GM12878 (cell line): Measurements from ENCODE around the gene PRDM16. TPM values are rescaled to one million over a fixed set of nuclear protein-coding genes. Genes with fewer than 3 reads are reported as not detected.

Source experiments
- EZH2 ChIP-seq: IDR thresholded peaks from 2 replicates; pipeline ENCODE4 v1.6.1; 2012; ENCODE audit warnings: low read depth, mild to moderate bottlenecking, control low read depth, inconsistent platforms, low read length, borderline replicate concordance; ENCODE audit not compliant: control insufficient read depth
- IRF4 ChIP-seq: IDR thresholded peaks from 2 replicates; pipeline ENCODE4 v1.6.1; 2011; ENCODE audit warnings: low read depth, low read length
- KLF5 ChIP-seq: fragments of 450-650 bp; IDR thresholded peaks from 2 replicates; pipeline ENCODE4 v1.6.1; 2014; ENCODE audit warnings: mild to moderate bottlenecking; ENCODE audit not compliant: partially characterized antibody
- NR2C1 ChIP-seq: fragments of 450-650 bp; IDR thresholded peaks from 2 replicates; pipeline ENCODE4 v1.6.1; 2017; ENCODE audit warnings: antibody characterized with exemption, mild to moderate bottlenecking, moderate library complexity
- RAD51 ChIP-seq: fragments of 450-650 bp; IDR thresholded peaks from 2 replicates; pipeline ENCODE4 v1.6.1; 2016; ENCODE audit warnings: moderate library complexity, mild to moderate bottlenecking, inconsistent platforms
- SIN3A ChIP-seq: IDR thresholded peaks from 2 replicates; pipeline ENCODE4 v1.6.1; 2012; ENCODE audit warnings: low read depth, low read length, improper control_type of control experiment
- SMAD1 ChIP-seq: fragments of 450-650 bp; IDR thresholded peaks from 2 replicates; pipeline ENCODE4 v1.6.1; 2018; ENCODE audit warnings: mild to moderate bottlenecking, low read depth; ENCODE audit not compliant: partially characterized antibody
- SP1 ChIP-seq: IDR thresholded peaks from one replicate; pipeline ENCODE4 v1.6.1; 2011; ENCODE audit warnings: low read depth, low read length
- SPI1 ChIP-seq: IDR thresholded peaks from 2 replicates; pipeline ENCODE4 v1.6.1; 2011; ENCODE audit warnings: low read depth, mild to moderate bottlenecking, low read length, moderate library complexity, borderline replicate concordance; ENCODE audit not compliant: insufficient read depth
- polyA plus RNA-seq, 11 experiments: library from polyadenylated mRNA; depleted of rRNA in 4 of 11; unstranded in 6 of 11; stranded (reverse) in 5 of 11; fragments of >200 nt; fragmentation: Nextera tagmentation in 4 of 11; fragmentation: Illumina TruSeq in 1 of 11; extraction: Ambion mirVana in 4 of 11; extraction: Trizol in 1 of 11; gene quantifications; 1 replicate in 1 of 11; 2 replicates in 10 of 11; pipeline versions ENCODE4 v1.2.1 to v1.2.3, GENCODE V29; 2011 to 2016; ENCODE audit warnings: inconsistent platforms in 2 of 11, missing spikeins in 2 of 11, low read depth in 1 of 11
- total RNA-seq, 4 experiments: library from RNA; depleted of rRNA in 3 of 4; stranded (reverse); fragments of >200 nt in 3 of 4; fragmentation: Illumina TruSeq in 1 of 4; extraction: Trizol in 1 of 4; gene quantifications; 2 replicates each; pipeline versions ENCODE4 v1.2.1 to v1.2.3, GENCODE V29; 2013 to 2021
- TF ChIP-seq, protein P1 (sequence below): fragments of 450-650 bp; conservative IDR thresholded peaks from 2 replicates; pipeline ENCODE4 v1.6.1; 2017; ENCODE audit warnings: mild to moderate bottlenecking, moderate library complexity
- TF ChIP-seq, protein P2 (sequence below): IDR thresholded peaks from 2 replicates; pipeline ENCODE4 v1.6.1; 2012; ENCODE audit warnings: low read depth, low read length, improper control_type of control experiment
- TF ChIP-seq, protein P3 (sequence below): IDR thresholded peaks from 2 replicates; pipeline ENCODE4 v1.6.1; 2012; ENCODE audit warnings: improper control_type of control experiment, low read depth, low read length; ENCODE audit not compliant: insufficient replicate concordance
- TF ChIP-seq, protein P4 (sequence below): fragments of 450-650 bp; formaldehyde crosslinking; IDR thresholded peaks from 2 replicates; pipeline ENCODE4 v1.4.0; 2020; ENCODE audit warnings: mild to moderate bottlenecking, moderate library complexity

The PRDM16 gene
- total and polyA plus RNA-seq, 10 of the 15 experiments (the other 5 are each of a cell fraction or from before 2014, with no cell fraction given), result 0.03 TPM; not detected in 9

DNA sequence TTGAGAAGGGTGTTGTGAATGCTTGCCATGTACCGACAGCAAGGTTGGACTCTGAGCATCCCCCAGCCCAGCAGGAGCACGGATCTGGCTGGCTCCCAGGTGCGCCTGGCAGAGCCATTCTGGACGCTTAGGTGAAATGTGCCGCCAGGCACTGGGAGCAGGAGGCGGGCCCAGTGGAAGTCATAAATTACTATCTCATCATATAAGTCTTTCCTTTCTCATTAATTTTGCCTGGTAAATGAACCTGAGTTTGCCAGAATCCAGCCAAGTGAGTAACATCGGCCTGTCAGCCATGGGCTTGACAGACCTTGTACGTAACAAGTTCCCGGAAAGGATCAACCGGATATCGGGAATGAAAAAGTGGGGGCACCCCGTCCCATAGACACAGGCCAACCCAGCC lies 206.0 kb downstream of the PRDM16 start (continued):
- TF ChIP-seq EZH2 (no peak), SMAD1 (no peak), KLF5 (no peak), SIN3A (no peak), SP1 (no peak), IRF4 (no peak), RAD51 (no peak), SPI1 (no peak), NR2C1 (no peak)
- TF ChIP-seq, protein P1, sequence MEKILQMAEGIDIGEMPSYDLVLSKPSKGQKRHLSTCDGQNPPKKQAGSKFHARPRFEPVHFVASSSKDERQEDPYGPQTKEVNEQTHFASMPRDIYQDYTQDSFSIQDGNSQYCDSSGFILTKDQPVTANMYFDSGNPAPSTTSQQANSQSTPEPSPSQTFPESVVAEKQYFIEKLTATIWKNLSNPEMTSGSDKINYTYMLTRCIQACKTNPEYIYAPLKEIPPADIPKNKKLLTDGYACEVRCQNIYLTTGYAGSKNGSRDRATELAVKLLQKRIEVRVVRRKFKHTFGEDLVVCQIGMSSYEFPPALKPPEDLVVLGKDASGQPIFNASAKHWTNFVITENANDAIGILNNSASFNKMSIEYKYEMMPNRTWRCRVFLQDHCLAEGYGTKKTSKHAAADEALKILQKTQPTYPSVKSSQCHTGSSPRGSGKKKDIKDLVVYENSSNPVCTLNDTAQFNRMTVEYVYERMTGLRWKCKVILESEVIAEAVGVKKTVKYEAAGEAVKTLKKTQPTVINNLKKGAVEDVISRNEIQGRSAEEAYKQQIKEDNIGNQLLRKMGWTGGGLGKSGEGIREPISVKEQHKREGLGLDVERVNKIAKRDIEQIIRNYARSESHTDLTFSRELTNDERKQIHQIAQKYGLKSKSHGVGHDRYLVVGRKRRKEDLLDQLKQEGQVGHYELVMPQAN, result no peak
- TF ChIP-seq, protein P2, sequence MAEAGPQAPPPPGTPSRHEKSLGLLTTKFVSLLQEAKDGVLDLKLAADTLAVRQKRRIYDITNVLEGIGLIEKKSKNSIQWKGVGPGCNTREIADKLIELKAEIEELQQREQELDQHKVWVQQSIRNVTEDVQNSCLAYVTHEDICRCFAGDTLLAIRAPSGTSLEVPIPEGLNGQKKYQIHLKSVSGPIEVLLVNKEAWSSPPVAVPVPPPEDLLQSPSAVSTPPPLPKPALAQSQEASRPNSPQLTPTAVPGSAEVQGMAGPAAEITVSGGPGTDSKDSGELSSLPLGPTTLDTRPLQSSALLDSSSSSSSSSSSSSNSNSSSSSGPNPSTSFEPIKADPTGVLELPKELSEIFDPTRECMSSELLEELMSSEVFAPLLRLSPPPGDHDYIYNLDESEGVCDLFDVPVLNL, result no peak
- TF ChIP-seq, protein P3, sequence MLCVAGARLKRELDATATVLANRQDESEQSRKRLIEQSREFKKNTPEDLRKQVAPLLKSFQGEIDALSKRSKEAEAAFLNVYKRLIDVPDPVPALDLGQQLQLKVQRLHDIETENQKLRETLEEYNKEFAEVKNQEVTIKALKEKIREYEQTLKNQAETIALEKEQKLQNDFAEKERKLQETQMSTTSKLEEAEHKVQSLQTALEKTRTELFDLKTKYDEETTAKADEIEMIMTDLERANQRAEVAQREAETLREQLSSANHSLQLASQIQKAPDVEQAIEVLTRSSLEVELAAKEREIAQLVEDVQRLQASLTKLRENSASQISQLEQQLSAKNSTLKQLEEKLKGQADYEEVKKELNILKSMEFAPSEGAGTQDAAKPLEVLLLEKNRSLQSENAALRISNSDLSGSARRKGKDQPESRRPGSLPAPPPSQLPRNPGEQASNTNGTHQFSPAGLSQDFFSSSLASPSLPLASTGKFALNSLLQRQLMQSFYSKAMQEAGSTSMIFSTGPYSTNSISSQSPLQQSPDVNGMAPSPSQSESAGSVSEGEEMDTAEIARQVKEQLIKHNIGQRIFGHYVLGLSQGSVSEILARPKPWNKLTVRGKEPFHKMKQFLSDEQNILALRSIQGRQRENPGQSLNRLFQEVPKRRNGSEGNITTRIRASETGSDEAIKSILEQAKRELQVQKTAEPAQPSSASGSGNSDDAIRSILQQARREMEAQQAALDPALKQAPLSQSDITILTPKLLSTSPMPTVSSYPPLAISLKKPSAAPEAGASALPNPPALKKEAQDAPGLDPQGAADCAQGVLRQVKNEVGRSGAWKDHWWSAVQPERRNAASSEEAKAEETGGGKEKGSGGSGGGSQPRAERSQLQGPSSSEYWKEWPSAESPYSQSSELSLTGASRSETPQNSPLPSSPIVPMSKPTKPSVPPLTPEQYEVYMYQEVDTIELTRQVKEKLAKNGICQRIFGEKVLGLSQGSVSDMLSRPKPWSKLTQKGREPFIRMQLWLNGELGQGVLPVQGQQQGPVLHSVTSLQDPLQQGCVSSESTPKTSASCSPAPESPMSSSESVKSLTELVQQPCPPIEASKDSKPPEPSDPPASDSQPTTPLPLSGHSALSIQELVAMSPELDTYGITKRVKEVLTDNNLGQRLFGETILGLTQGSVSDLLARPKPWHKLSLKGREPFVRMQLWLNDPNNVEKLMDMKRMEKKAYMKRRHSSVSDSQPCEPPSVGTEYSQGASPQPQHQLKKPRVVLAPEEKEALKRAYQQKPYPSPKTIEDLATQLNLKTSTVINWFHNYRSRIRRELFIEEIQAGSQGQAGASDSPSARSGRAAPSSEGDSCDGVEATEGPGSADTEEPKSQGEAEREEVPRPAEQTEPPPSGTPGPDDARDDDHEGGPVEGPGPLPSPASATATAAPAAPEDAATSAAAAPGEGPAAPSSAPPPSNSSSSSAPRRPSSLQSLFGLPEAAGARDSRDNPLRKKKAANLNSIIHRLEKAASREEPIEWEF, result no peak
- TF ChIP-seq, protein P4, sequence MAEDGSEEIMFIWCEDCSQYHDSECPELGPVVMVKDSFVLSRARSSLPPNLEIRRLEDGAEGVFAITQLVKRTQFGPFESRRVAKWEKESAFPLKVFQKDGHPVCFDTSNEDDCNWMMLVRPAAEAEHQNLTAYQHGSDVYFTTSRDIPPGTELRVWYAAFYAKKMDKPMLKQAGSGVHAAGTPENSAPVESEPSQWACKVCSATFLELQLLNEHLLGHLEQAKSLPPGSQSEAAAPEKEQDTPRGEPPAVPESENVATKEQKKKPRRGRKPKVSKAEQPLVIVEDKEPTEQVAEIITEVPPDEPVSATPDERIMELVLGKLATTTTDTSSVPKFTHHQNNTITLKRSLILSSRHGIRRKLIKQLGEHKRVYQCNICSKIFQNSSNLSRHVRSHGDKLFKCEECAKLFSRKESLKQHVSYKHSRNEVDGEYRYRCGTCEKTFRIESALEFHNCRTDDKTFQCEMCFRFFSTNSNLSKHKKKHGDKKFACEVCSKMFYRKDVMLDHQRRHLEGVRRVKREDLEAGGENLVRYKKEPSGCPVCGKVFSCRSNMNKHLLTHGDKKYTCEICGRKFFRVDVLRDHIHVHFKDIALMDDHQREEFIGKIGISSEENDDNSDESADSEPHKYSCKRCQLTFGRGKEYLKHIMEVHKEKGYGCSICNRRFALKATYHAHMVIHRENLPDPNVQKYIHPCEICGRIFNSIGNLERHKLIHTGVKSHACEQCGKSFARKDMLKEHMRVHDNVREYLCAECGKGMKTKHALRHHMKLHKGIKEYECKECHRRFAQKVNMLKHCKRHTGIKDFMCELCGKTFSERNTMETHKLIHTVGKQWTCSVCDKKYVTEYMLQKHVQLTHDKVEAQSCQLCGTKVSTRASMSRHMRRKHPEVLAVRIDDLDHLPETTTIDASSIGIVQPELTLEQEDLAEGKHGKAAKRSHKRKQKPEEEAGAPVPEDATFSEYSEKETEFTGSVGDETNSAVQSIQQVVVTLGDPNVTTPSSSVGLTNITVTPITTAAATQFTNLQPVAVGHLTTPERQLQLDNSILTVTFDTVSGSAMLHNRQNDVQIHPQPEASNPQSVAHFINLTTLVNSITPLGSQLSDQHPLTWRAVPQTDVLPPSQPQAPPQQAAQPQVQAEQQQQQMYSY (CRISPR knock-in tag), result no peak
